IMR-90 (cell line): ENCODE data around the gene PTPRO. TPM values are rescaled to one million over a fixed set of nuclear protein-coding genes. Genes with fewer than 3 reads are reported as not detected.

ENCODE experiments used
- ATAC-seq: fragments of 200-7000 bp; cut with Tn5 transposase; 2 replicates; pipeline ENCODE4 v1.9.1; 2020; ENCODE audit warnings: low read depth, mild to moderate bottlenecking, moderate library complexity
- BruUV-seq: library from RNA; stranded (reverse); fragments of 400-500 nt; replicated peaks from 2 replicates; lab custom pipeline; 2021; lab: Mats Ljungman, UMichigan
- CTCF ChIA-PET: fragments of 300-600 bp; formaldehyde crosslinking; extraction: SDS; loops from one replicate; lab custom pipeline; 2021; ENCODE audit warnings: antibody characterized with exemption; lab: Yijun Ruan, JAX
- POLR2A ChIA-PET: fragments of 300-600 bp; sonication (Branson Sonifier 250); formaldehyde crosslinking; loops from one replicate; lab custom pipeline; 2022; ENCODE audit warnings: antibody characterized with exemption; ENCODE audit not compliant: unreplicated experiment; lab: Charles Lee
- DNase-seq: peaks from one replicate; pipeline ENCODE4 v3.0.0; 2013
- H2AFZ ChIP-seq: replicated peaks from 2 replicates; pipeline ENCODE3; 2013; ENCODE audit warnings: low read length, mild to moderate bottlenecking; ENCODE audit not compliant: poor library complexity
- H2AK5ac ChIP-seq: 2 replicates; pipeline ENCODE4 v1.6.1; 2013; ENCODE audit warnings: low read depth, low read length, inconsistent platforms
- H2AK9ac ChIP-seq: replicated peaks from 2 replicates; pipeline ENCODE3; 2013; ENCODE audit warnings: mild to moderate bottlenecking, low read depth, low read length, moderate library complexity; ENCODE audit not compliant: poor library complexity
- H2BK120ac ChIP-seq: 2 replicates; pipeline ENCODE4 v1.6.1; 2013; ENCODE audit warnings: low read depth, low read length, inconsistent platforms
- H2BK15ac ChIP-seq: 3 replicates; pipeline ENCODE4 v1.6.1; 2013; ENCODE audit warnings: low read depth, low read length, inconsistent platforms
- H2BK20ac ChIP-seq: 2 replicates; pipeline ENCODE4 v1.6.1; 2013; ENCODE audit warnings: low read depth, mild to moderate bottlenecking, inconsistent platforms, low read length, moderate library complexity
- H2BK5ac ChIP-seq: 2 replicates; pipeline ENCODE4 v1.6.1; 2013; ENCODE audit warnings: mild to moderate bottlenecking, low read depth, low read length, inconsistent platforms; ENCODE audit not compliant: poor library complexity, severe bottlenecking
- H3K14ac ChIP-seq: replicated peaks from 2 replicates; pipeline ENCODE4 v1.6.1; 2013; ENCODE audit warnings: low read depth, low read length, inconsistent platforms
- H3K18ac ChIP-seq: 2 replicates; pipeline ENCODE4 v1.6.1; 2013; ENCODE audit warnings: low read depth, low read length, control low read depth
- H3K23ac ChIP-seq: 2 replicates; pipeline ENCODE4 v1.6.1; 2013; ENCODE audit warnings: low read depth, low read length, inconsistent platforms
- H3K27ac ChIP-seq: 2 replicates; pipeline ENCODE4 v1.5.1; 2013; ENCODE audit warnings: mild to moderate bottlenecking, control low read depth, low read length; ENCODE audit not compliant: insufficient read depth
- H3K27me3 ChIP-seq: 2 replicates; pipeline ENCODE4 v1.6.1; 2013; ENCODE audit warnings: low read length; ENCODE audit not compliant: control insufficient read depth, insufficient read depth
- H3K36me3 ChIP-seq: 2 replicates; pipeline ENCODE4 v1.6.1; 2013; ENCODE audit warnings: low read length, mixed read lengths; ENCODE audit not compliant: control insufficient read depth, insufficient read depth
- H3K4ac ChIP-seq: 2 replicates; pipeline ENCODE4 v1.6.1; 2013; ENCODE audit warnings: low read depth, low read length, inconsistent platforms
- H3K4me1 ChIP-seq: 2 replicates; pipeline ENCODE4 v1.6.1; 2013; ENCODE audit warnings: low read length, mixed read lengths; ENCODE audit not compliant: control insufficient read depth, insufficient read depth
- H3K4me2 ChIP-seq: 2 replicates; pipeline ENCODE4 v1.6.1; 2013; ENCODE audit warnings: low read depth, mild to moderate bottlenecking, control low read depth, low read length, moderate library complexity
- H3K4me3 ChIP-seq: 2 replicates; pipeline ENCODE4 v1.5.1; 2013; ENCODE audit warnings: low read depth, mild to moderate bottlenecking, control low read depth, low read length, moderate library complexity; ENCODE audit not compliant: insufficient read depth
- H3K56ac ChIP-seq: 2 replicates; pipeline ENCODE4 v1.6.1; 2013; ENCODE audit warnings: low read length, inconsistent platforms; ENCODE audit not compliant: insufficient read depth; ENCODE audit errors: extremely low read depth
- H3K79me1 ChIP-seq, 2 experiments: 2 replicates each; pipeline ENCODE4 v1.6.1; 2013; ENCODE audit warnings: low read length in 2 of 2, inconsistent platforms in 1 of 2, low read depth in 1 of 2
- H3K9ac ChIP-seq: 2 replicates; pipeline ENCODE4 v1.6.1; 2013; ENCODE audit warnings: low read depth, low read length, control low read depth
- H3K9me1 ChIP-seq: 2 replicates; pipeline ENCODE4 v1.6.1; 2013; ENCODE audit warnings: low read length, inconsistent platforms; ENCODE audit not compliant: insufficient read depth
- H3K9me3 ChIP-seq: 2 replicates; pipeline ENCODE4 v1.6.1; 2013; ENCODE audit warnings: low read length; ENCODE audit not compliant: control insufficient read depth, insufficient read depth
- H4K20me1 ChIP-seq: 2 replicates; pipeline ENCODE4 v1.6.1; 2013; ENCODE audit warnings: low read length, inconsistent platforms; ENCODE audit not compliant: insufficient read depth
- H4K5ac ChIP-seq: 2 replicates; pipeline ENCODE4 v1.6.1; 2013; ENCODE audit warnings: mild to moderate bottlenecking, low read depth, low read length, control low read depth
- H4K8ac ChIP-seq, 2 experiments: 2 replicates each; pipeline ENCODE4 v1.6.1; 2013; ENCODE audit warnings: low read depth in 2 of 2, low read length in 2 of 2, control low read depth in 1 of 2, inconsistent platforms in 1 of 2
- H4K91ac ChIP-seq: 2 replicates; pipeline ENCODE4 v1.6.1; 2013; ENCODE audit warnings: low read depth, low read length, inconsistent platforms; ENCODE audit not compliant: insufficient read depth
- CHD1 ChIP-seq: IDR thresholded peaks from 2 replicates; pipeline ENCODE4 v1.6.1; 2012; ENCODE audit warnings: low read depth, low read length, improper control_type of control experiment
- FOS ChIP-seq: fragments of 150-350 bp; IDR thresholded peaks from 2 replicates; pipeline ENCODE4 v1.6.1; 2016; ENCODE audit warnings: low read depth, low read length
- MAFK ChIP-seq: IDR thresholded peaks from 2 replicates; pipeline ENCODE4 v1.6.1; 2012; ENCODE audit warnings: low read depth, low read length, improper control_type of control experiment
- MXI1 ChIP-seq: IDR thresholded peaks from 2 replicates; pipeline ENCODE4 v1.6.1; 2012; ENCODE audit warnings: low read depth, mild to moderate bottlenecking, low read length, moderate library complexity, borderline replicate concordance
- RFX5 ChIP-seq: IDR thresholded peaks from 2 replicates; pipeline ENCODE4 v1.8.0; 2012; ENCODE audit warnings: low read depth, mild to moderate bottlenecking, low read length, moderate library complexity
- SMC3 ChIP-seq: fragments of 150-350 bp; IDR thresholded peaks from 2 replicates; pipeline ENCODE4 v1.6.1; 2016; ENCODE audit warnings: low read depth, mild to moderate bottlenecking, antibody characterized with exemption, low read length, moderate library complexity
- WGBS, 2 experiments: methylation state at CpG; one replicate each; pipeline versions ENCODE4 v1.1.5 to v1.1.7; 2013; ENCODE audit warnings: missing lambda C conversion rate in 2 of 2; ENCODE audit not compliant: insufficient read length in 1 of 2; ENCODE audit errors: extremely low coverage in 2 of 2; 5-methylcytosine and 5-hydroxymethylcytosine counted together
- dilution Hi-C: fragments of 300-500 bp; cut with HindIII; formaldehyde crosslinking; loops from one replicate; pipeline ENCODE4 v1.14.3; 2018; ENCODE audit warnings: low sequenced_read_pairs; ENCODE audit not compliant: unreplicated experiment
- in situ Hi-C: fragments of 300-500 bp; cut with MboI; formaldehyde crosslinking; loops from 3 replicates; pipeline ENCODE4 v1.14.3; 2019; ENCODE audit warnings: low sequenced_read_pairs, inconsistent platforms, mixed read lengths
- intact Hi-C: fragments of 100-400 bp; cut with micrococcal nuclease; formaldehyde crosslinking; loops from 2 replicates; pipeline ENCODE4 v1.10.0; 2022
- polyA plus RNA-seq, 3 experiments: library from polyadenylated mRNA; depleted of rRNA; stranded (reverse); fragments of >200 nt; gene quantifications; 2 replicates each; pipeline ENCODE4 v1.2.3, GENCODE V29; 2012; ENCODE audit warnings: low replicate concordance in 1 of 3
- total RNA-seq: library from RNA; depleted of rRNA; stranded (reverse); fragments of >200 nt; gene quantifications from 2 replicates; pipeline ENCODE4 v1.2.3, GENCODE V29; 2012
- TF ChIP-seq, protein P1 (sequence below): fragments of 150-350 bp; IDR thresholded peaks from 2 replicates; pipeline ENCODE4 v1.6.1; 2017; ENCODE audit warnings: mild to moderate bottlenecking, antibody characterized with exemption, low read length, low read depth

Gene PTPRO
- total and polyA plus RNA-seq, 2 of the 4 experiments (the other 2 are of a cell fraction): 0.03 to 0.18 TPM

DNA sequence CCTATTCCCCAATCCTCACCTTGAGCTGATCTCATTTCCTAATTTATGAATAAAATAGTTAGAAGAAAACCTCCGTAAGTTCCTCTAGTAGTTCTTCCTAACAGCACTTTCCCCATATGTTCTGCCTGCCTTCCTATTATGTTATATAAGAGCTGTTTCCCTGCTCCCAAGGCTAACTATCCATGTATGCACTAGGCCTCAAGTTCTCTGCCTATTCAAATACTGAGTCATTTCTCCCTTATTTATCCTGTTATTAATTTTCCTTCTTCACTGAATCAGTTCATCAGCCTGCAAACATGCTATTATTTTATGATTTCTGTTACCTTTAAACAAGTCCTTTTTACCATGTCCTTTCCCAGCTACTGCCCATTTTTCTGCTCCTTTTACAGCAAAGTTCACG lies 302.8 kb downstream of the PTPRO start:
- no TSS peak for BruUV-seq
- H4K5ac ChIP-seq: no peak overlapping the region
- CTCF ChIA-PET: no interaction called here

More for the DNA sequence above, 302.8 kb downstream of the PTPRO start:
- Histone ChIP-seq H3K27ac (no peak overlapping the region), H3K56ac (no peak overlapping the region), H3K18ac (no peak overlapping the region; the same call in 1 of the 2 replicates), H2AK9ac (no peak overlapping the region), H2BK5ac (no peak overlapping the region), H2AFZ (no peak overlapping the region), H4K8ac (no peak overlapping the region), H3K9ac (no peak overlapping the region), H3K27me3 (no peaks in the 10 kb centered on the region), H2BK120ac (no peak overlapping the region), H3K4me3 (no peak overlapping the region), H3K9me1 (peaks cover 4% of the 10 kb centered on the region; the same call in 1 of the 2 replicates), H4K91ac (no peak overlapping the region), H3K4me1 (peaks cover 8% of the 10 kb centered on the region), H3K79me1 (peaks cover 2 to 14% of the 10 kb centered on the region in 2 experiments; a peak in 2 of 4 replicates), H2AK5ac (no peak overlapping the region), H2BK20ac (no peak overlapping the region; the same call in 1 of the 2 replicates), H2BK15ac (no peak overlapping the region), H4K20me1 (no peaks in the 10 kb centered on the region), H3K4me2 (no peak overlapping the region), H3K23ac (no peak overlapping the region), H3K14ac (0 out of 2 replicates have a peak overlapping the region, but pooled peaks have one; percentile 31), H3K4ac (no peak overlapping the region), H3K9me3 (no peaks in the 10 kb centered on the region), H3K36me3 (0 out of 2 replicates have a peak, but pooled peaks cover 2% of the 10 kb centered on the region)
- in situ Hi-C loops (no loop called here), dilution Hi-C loops (no loop called here), intact Hi-C loops (no loop called here)
- TF ChIP-seq CHD1 (no peak), RFX5 (no peak), MAFK (no peak), SMC3 (no peak), MXI1 (no peak), FOS (no peak)
- TF ChIP-seq, protein P1, sequence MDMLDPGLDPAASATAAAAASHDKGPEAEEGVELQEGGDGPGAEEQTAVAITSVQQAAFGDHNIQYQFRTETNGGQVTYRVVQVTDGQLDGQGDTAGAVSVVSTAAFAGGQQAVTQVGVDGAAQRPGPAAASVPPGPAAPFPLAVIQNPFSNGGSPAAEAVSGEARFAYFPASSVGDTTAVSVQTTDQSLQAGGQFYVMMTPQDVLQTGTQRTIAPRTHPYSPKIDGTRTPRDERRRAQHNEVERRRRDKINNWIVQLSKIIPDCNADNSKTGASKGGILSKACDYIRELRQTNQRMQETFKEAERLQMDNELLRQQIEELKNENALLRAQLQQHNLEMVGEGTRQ: no peak
- POLR2A ChIA-PET: no interaction called here
- DNase-seq: no peak
- WGBS, 2 experiments: 91% methylated on average over 1 of the region's 2 CpGs; no CpG with 5 or more reads in 1 of the 2 experiments
- ATAC-seq: no peak
